Stimulated activated CD4-positive, alpha-beta T cell treated with anti-CD3 and anti-CD28 coated beads, TNF-alpha, amount 100 ng/mL, for 24 hours (primary cell): ENCODE data around the gene ST3GAL2.
A peak's percentile ranks its signal among the peaks of the same experiment; 100 is the strongest.
"Not testable (repeated sequence)": the region's sequence is repeated elsewhere in the genome, so short reads cannot be mapped to it uniquely, and the experiment has no call there.

ENCODE experiments used
- DNase-seq, 3 experiments: peaks; one replicate each; pipeline ENCODE4 v3.0.0-alpha.2; 2020; ENCODE audit warnings: low read depth in 3 of 3

Gene ST3GAL2

DNA sequence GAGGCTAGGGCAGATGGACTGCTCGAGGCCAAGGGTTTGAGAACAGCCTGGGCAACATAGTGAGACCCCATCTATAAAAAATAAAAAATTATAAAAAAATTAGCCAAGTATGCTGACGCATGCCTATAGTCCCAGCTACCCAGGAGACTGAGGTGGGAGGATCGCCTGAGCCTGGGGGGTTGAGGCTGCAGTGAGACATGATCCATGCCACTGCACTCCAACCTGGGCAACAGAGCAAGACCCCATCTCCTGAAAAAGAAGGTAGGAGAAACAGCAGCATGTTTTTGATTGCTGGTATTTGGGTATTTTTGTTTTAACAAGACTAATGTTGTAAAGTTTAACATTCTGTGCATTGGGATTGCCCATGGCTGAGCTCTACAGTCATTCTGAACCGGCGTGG lies 101.1 kb downstream of the ST3GAL2 start:
- DNase-seq: no peak

DNA sequence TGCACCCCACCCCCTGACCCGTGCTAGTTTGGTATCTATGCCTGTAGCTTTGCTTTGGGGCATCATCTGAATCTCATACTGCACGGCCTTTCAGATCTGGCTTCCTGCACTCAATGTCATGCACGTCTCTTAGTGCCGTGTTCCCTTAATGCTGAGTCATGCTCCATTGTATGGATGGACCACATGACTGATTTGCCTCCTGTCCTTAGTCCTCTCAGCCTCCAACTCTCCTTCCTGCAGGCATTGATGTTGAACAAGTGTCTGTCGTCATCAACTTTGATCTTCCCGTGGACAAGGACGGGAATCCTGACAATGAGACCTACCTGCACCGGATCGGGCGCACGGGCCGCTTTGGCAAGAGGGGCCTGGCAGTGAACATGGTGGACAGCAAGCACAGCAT lies 106.2 kb downstream of the ST3GAL2 start:
- DNase-seq: not testable (repeated sequence)

DNA sequence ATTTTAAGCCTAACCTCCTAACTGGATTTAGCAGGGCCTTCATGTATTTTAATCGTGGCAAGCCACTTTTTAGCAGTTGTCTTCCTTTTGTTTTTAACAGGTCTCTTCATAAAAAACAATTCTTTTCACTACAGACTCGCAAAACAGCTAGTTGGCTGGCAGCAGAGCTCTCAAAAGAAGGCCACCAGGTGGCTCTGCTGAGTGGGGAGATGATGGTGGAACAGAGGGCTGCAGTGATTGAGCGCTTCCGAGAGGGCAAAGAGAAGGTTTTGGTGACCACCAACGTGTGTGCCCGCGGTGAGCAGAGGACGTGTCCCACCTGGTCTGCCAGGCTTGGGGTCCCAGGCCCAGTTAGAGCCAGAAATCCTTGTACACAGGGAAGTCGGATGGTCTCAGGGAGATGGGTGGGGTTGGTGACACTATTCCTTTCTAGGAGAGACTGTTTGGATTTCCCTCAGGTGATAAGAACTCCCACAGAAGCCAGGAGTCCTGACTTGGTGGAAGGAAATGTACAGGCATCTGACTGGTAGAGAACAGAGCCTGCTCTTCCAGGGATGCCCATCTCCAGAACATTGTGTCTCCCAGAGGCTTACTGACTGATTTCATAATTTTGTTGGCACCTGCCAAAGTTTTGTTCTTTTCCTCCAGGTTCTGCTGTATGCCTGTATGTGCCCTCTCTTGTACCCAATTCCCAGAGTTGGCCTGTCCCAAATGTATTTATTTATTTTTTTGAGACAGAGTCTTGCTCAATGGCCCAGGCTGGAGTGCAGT lies 107.1 kb downstream of the ST3GAL2 start:
- peak in 1 of 3 experiments; percentile 4 for DNase-seq

DNA sequence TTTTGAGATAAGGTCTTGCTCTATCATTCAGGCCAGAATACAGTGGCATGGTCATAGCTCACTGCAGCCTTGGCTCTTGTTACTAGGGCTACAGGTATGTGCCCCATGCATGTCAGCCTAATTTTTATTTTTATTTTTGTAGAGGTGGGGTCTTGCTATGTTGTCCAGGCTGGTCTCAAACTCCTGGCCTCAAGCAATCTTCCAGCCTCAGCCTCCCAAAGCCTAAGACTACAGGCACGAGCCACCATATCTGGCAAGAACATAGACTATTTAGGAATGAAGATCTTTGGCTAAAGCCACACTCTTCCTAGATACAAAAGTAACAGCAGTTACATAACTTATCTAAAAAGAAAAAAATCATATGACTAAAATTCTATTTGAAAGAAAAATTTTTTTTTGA lies 107.8 kb downstream of the ST3GAL2 start:
- no peak for DNase-seq
